ENCODE data around the gene GPRC6A. TPM values are rescaled to one million over a fixed set of nuclear protein-coding genes. Genes with fewer than 3 reads are reported as not detected.

GPRC6A gene
- total and polyA plus RNA-seq, 10 donors: not detected

DNA sequence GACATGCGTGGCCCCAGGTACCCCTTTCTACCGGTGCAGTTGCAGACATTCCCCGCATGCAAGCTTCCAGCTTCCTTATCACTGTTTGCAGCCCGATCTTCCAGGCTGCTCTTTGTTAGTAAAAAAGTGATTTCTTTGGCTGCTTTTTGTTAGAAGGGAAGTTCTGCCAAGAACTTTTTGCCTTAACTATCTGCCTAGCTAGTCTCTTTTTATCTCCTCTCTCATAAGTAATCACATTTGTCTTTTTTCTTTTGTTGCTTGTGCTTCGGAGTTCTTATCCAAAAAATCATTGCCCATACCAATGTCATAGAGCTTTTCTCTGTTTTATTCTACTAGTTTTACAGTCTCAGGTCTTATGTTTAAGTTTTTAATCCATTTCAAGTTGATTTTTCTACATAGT lies 83.7 kb downstream of the GPRC6A start:
- Histone ChIP-seq H3K4me3 (no peak overlapping the region), H3K36me3 (no peaks in the 10 kb centered on the region), H3K27ac (no peak overlapping the region), H3K4me1 (no peaks in the 10 kb centered on the region), H3K9me3 (peaks cover 0 to 49% (median 18%) of the 10 kb centered on the region in 8 donors), H3K27me3 (replicated peaks in 1 of 7) (no peaks in the 10 kb centered on the region)
- intact Hi-C loops (cut with DNase I; ENCODE audit: low total_unique reads): no loop called here
- no peak for DNase-seq
- TF ChIP-seq, protein P1, sequence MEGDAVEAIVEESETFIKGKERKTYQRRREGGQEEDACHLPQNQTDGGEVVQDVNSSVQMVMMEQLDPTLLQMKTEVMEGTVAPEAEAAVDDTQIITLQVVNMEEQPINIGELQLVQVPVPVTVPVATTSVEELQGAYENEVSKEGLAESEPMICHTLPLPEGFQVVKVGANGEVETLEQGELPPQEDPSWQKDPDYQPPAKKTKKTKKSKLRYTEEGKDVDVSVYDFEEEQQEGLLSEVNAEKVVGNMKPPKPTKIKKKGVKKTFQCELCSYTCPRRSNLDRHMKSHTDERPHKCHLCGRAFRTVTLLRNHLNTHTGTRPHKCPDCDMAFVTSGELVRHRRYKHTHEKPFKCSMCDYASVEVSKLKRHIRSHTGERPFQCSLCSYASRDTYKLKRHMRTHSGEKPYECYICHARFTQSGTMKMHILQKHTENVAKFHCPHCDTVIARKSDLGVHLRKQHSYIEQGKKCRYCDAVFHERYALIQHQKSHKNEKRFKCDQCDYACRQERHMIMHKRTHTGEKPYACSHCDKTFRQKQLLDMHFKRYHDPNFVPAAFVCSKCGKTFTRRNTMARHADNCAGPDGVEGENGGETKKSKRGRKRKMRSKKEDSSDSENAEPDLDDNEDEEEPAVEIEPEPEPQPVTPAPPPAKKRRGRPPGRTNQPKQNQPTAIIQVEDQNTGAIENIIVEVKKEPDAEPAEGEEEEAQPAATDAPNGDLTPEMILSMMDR (IDR thresholded peaks at IDR 0.05 in 8 of 11, conservative IDR thresholded peaks at IDR 0.05 in 3 of 11): no peak
- TF ChIP-seq POLR2A (IDR thresholded peaks at IDR 0.05) (no peak), POLR2AphosphoS5 (IDR thresholded peaks at IDR 0.05) (no peak)
- WGBS, 5 donors: 85 to 96% (median 91%) methylated on average over 5 of the region's 5 CpGs

Other genes starting within 250 kb of the GPRC6A start
- 1 to 10 TPM in 3 of 7 donors, under 1 TPM in 4; 0.27 to 1.8 (median 0.77) TPM for gene RSPH4A, start 212.6 kb downstream of the GPRC6A start, total RNA-seq
- gene RSPH4A, start 212.6 kb downstream of the GPRC6A start, polyA plus RNA-seq: under 1 TPM; 0.17 to 0.59 (median 0.29) TPM
- gene ZUP1, start 160.3 kb downstream of the GPRC6A start, total RNA-seq: 10 to 100 TPM; 12.8 to 17.5 (median 14.6) TPM
- 10 to 100 TPM; 11.6 to 19.6 (median 11.8) TPM for gene ZUP1, start 160.3 kb downstream of the GPRC6A start, polyA plus RNA-seq
- gene KPNA5, start 147.9 kb downstream of the GPRC6A start, total RNA-seq: 10 to 100 TPM; 11.7 to 29.6 (median 21.4) TPM
- 1 to 10 TPM; 3.0 to 4.2 (median 3.9) TPM for gene KPNA5, start 147.9 kb downstream of the GPRC6A start, polyA plus RNA-seq
- gene FAM162B, start 63.4 kb downstream of the GPRC6A start, total RNA-seq: not detected
- gene FAM162B, start 63.4 kb downstream of the GPRC6A start, polyA plus RNA-seq: under 1 TPM; 0.20 to 0.67 (median 0.38) TPM
- gene RFX6, start 48.2 kb upstream of the GPRC6A start, total RNA-seq: not detected
- gene RFX6, start 48.2 kb upstream of the GPRC6A start, polyA plus RNA-seq: not detected

Measured in spleen (tissue), 11 donors.